Heart left ventricle (tissue), 16 donors: ENCODE measurements around the gene SMIM45.

Experiments
- ATAC-seq, 4 donors: fragments of 200-7000 bp; cut with Tn5 transposase; one replicate each; pipeline ENCODE4 v1.9.1; 2020 to 2022; ENCODE audit warnings: moderate library complexity in 4 of 4, mild to moderate bottlenecking in 3 of 4, moderate number of reproducible peaks in 1 of 4
- DNase-seq, 5 donors: peaks; one replicate each; pipeline ENCODE4 v3.0.0-alpha.2; 2020
- H3K27ac ChIP-seq, 12 donors: fragments of 200-600 bp; sonication (generic) in 4 of 12; one replicate each; pipeline versions ENCODE4 v1.5.0 to v1.8.0; 2016 to 2022; ENCODE audit warnings: mild to moderate bottlenecking in 2 of 12
- H3K27me3 ChIP-seq, 9 donors: fragments of 200-600 bp; sonication (generic) in 2 of 9; one replicate each; pipeline versions ENCODE4 v1.5.1 to v1.8.0; 2016 to 2022; ENCODE audit warnings: mild to moderate bottlenecking in 3 of 9
- H3K36me3 ChIP-seq, 9 donors: fragments of 200-600 bp; sonication (generic) in 2 of 9; one replicate each; pipeline versions ENCODE4 v1.5.0 to v1.8.0; 2018 to 2022; ENCODE audit warnings: mild to moderate bottlenecking in 2 of 9
- H3K4me1 ChIP-seq, 12 donors: fragments of 200-600 bp; sonication (generic) in 4 of 12; one replicate each; pipeline versions ENCODE4 v1.5.0 to v1.8.0; 2016 to 2022; ENCODE audit warnings: mild to moderate bottlenecking in 3 of 12
- H3K4me3 ChIP-seq, 12 donors: fragments of 200-600 bp; sonication (generic) in 4 of 12; one replicate each; pipeline versions ENCODE4 v1.5.0 to v1.8.0; 2017 to 2022; ENCODE audit warnings: mild to moderate bottlenecking in 9 of 12, moderate library complexity in 4 of 12
- H3K9me3 ChIP-seq, 12 donors: fragments of 200-600 bp; sonication (generic) in 4 of 12; one replicate each; pipeline versions ENCODE4 v1.5.0 to v1.8.0; 2016 to 2022; ENCODE audit warnings: mild to moderate bottlenecking in 1 of 12
- CTCF ChIP-seq, 12 donors: fragments of 200-600 bp; sonication (generic) in 4 of 12; IDR thresholded peaks; one replicate each; pipeline versions ENCODE4 v1.5.0 to v1.8.0; 2018 to 2022; ENCODE audit warnings: antibody characterized with exemption in 12 of 12, mild to moderate bottlenecking in 5 of 12
- POLR2A ChIP-seq, 2 donors: fragments of 450-650 bp; IDR thresholded peaks; one replicate each; pipeline ENCODE4 v1.6.1; 2017; ENCODE audit warnings: antibody characterized with exemption in 2 of 2, mild to moderate bottlenecking in 2 of 2, moderate library complexity in 2 of 2
- WGBS, 4 donors: extraction: QIAGEN DNeasy Blood & Tissue Kit in 2 of 4; methylation state at CpG; one replicate each; pipeline versions ENCODE4 v1.1.5 to v1.1.7; 2013 to 2018; 5-methylcytosine and 5-hydroxymethylcytosine counted together
- intact Hi-C, 10 donors: fragments of 100-400 bp; cut with DNase I; formaldehyde crosslinking; loops; one replicate each; pipeline versions ENCODE4 v1.11.1 to v1.14.2; 2022
- donor health status: ischemic (EF 13 %, LVEDD 7.1; RV severe dilation, severe dysfunction).
- donor health status: healthy with polysubstance abuse.
- donor health status: DM: no; HTN: yes; CAD: no.
- donor health status: DM: no; HTN: no; CAD: no.
- donor health status: ischemic (EF 25% LVEDD 6.9; RV normal size, moderate dysfunction).
- donor health status: ischemic (EF 25% LVEDD 5.7; RV mildly dilated, moderate dysfunction).
- donor health status: healthy.
- donor health status: DM: yes; HTN: yes; CAD: no.
- donor health status: ischemic (EF 35%, LVEDD 5.7; RV mildly dilated, moderate dysfunction).
- donor health status: nonischemic (EF 11% LVEDD 7.7; RV severe dilation, severe dysfunction).
- donor health status: DM: yes; HTN: yes; CAD: no.
- donor health status: PGD.
- donor health status: ischemic (EF 29% LVEDD 5.4; RV normal size, mild dysfunction).
- donor health status: nonischemic (EF 23%, LVEDD 6.1; RV moderate dilation, normal function).

The SMIM45 gene

DNA sequence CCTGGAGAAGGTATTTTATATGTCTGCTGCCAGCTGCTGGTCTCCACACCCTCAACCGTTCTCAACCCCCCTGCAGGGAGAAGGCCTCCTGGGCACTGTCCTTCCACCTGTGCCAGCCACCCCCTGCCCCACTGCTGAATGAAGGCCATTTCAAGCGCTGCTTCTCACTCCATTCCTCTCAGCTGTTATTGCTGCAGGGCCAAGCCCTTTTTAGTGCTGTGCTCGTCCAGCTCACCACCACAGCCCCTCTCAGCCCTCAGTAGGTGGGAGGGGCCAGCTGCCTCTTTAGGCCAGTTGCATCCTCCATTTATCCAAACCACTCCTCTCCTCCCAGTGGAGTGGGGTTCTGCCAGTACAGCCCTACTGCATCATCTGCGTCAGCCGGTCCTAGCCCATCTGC, 44.9 kb downstream of the SMIM45 start:
- ATAC-seq (no peak), DNase-seq (no peak)
- H3K27ac ChIP-seq: no peak overlapping the region
- no peak for TF ChIP-seq POLR2A (IDR thresholded peaks at IDR 0.05)
- no peak for TF ChIP-seq CTCF (IDR thresholded peaks at IDR 0.05)
- no peak overlapping the region for H3K4me3 ChIP-seq
- H3K27me3 ChIP-seq: peaks cover 0 to 10% (median 0%) of the 10 kb centered on the region in 9 donors
- intact Hi-C loops: no loop called here
- peaks cover 0 to 19% (median 2%) of the 10 kb centered on the region in 12 donors for H3K4me1 ChIP-seq
- H3K9me3 ChIP-seq: peaks cover 0 to 4% (median 0%) of the 10 kb centered on the region in 12 donors
- no peaks in the 10 kb centered on the region for H3K36me3 ChIP-seq
- WGBS, 4 donors: 80 to 84% (median 81%) methylated on average over 5 of the region's 5 CpGs

- Histone ChIP-seq H3K27me3 (peaks cover 0 to 10% (median 0%) of the 10 kb centered on the region in 9 donors), H3K27ac (peak within 1 kb of the TSS in 2 of 12 donors; percentile 3 to 60), H3K4me3 (peak within 1 kb of the TSS; percentile 3 to 69 (median 55)), H3K9me3 (peaks cover 0 to 7% (median 0%) of the 10 kb centered on the region in 12 donors), H3K4me1 (peaks cover 0 to 19% (median 2%) of the 10 kb centered on the region in 12 donors), H3K36me3 (no peaks in the 10 kb centered on the region)
- TF ChIP-seq POLR2A (IDR thresholded peaks at IDR 0.05): peak in 1 of 2 donors; percentile 17
- no peak for TF ChIP-seq CTCF (IDR thresholded peaks at IDR 0.05)
- intact Hi-C loops: no loop called here
- DNase-seq (peak; percentile 78 to 91 (median 82)), ATAC-seq (peak; percentile 93 to 98 (median 96))
- WGBS, 4 donors: 31 to 43% (median 33%) methylated on average over 41 to 71 of the region's 71 CpGs
Measured at GRCh38 chr22:41998361-41999261, 46.7 kb downstream of the SMIM45 start, which contains the start of gene WBP2NL. TSS of gene WBP2NL (plus strand) at chr22:41998788. CDS start at chr22:41998819, 31 bp downstream.

- Histone ChIP-seq H3K36me3 (no peaks in the 10 kb centered on the region), H3K9me3 (peaks cover 0 to 7% (median 0%) of the 10 kb centered on the region in 12 donors), H3K4me1 (peaks cover 0 to 16% (median 2%) of the 10 kb centered on the region in 12 donors), H3K4me3 (no peak overlapping the region), H3K27ac (no peak overlapping the region), H3K27me3 (peaks cover 0 to 10% (median 0%) of the 10 kb centered on the region in 9 donors)
- TF ChIP-seq POLR2A (IDR thresholded peaks at IDR 0.05) (no peak), CTCF (IDR thresholded peaks at IDR 0.05) (no peak)
- ATAC-seq (no peak), DNase-seq (no peak)
- intact Hi-C loops: loop anchor here in 1 of 10 donors (10.0 kb wide), 1 partner anchor 64 kb away; no protein-coding TSS in a partner anchor
- 94 to 97% (median 95%) methylated on average over 8 of the region's 8 CpGs for WGBS, 4 donors
Measured at GRCh38 chr22:42000466-42000865, 48.5 kb downstream of the SMIM45 start.

GRCh38 chr22:42001121-42001520, 49.2 kb downstream of the SMIM45 start:
- H3K27ac ChIP-seq: no peak overlapping the region
- ATAC-seq: no peak

More at GRCh38 chr22:42001121-42001520, 49.2 kb downstream of the SMIM45 start:
- intact Hi-C loops: loop anchor here in 1 of 10 donors (10.0 kb wide), 1 partner anchor 64 kb away; no protein-coding TSS in a partner anchor
- DNase-seq: no peak
- TF ChIP-seq POLR2A (IDR thresholded peaks at IDR 0.05): no peak
- no peak for TF ChIP-seq CTCF (IDR thresholded peaks at IDR 0.05)
- no peaks in the 10 kb centered on the region for H3K36me3 ChIP-seq
- no peak overlapping the region for H3K4me3 ChIP-seq
- H3K27me3 ChIP-seq: peaks cover 0 to 10% (median 0%) of the 10 kb centered on the region in 9 donors
- 59 to 82% (median 77%) methylated on average over 2 to 8 of the region's 8 CpGs for WGBS, 4 donors
- peaks cover 0 to 9% (median 0%) of the 10 kb centered on the region in 12 donors for H3K9me3 ChIP-seq
- peaks cover 0 to 15% (median 2%) of the 10 kb centered on the region in 12 donors for H3K4me1 ChIP-seq
